Measurements from ENCODE around the gene STX10. TPM values are rescaled to one million over a fixed set of nuclear protein-coding genes. Genes with fewer than 3 reads are reported as not detected.
"Not testable (repeated sequence)": the region's sequence is repeated elsewhere in the genome, so short reads cannot be mapped to it uniquely, and the experiment has no call there.

Gene STX10
- 10 to 100 TPM; 23.4 to 57.5 (median 34.1) TPM for total RNA-seq

- peak; percentile 19 to 52 (median 47) for ATAC-seq (replicated peaks in 6 of 8)
- peaks cover 0 to 3% of the 10 kb centered on the region in 2 donors for H3K4me1 ChIP-seq (replicated peaks in 1 of 2)
- in situ Hi-C loops (cut with MboI; ENCODE audit: low pct_unique_long_range_greater_than_20kb in 2 of 9, low sequenced_read_pairs in 9 of 9, unreplicated experiment in 9 of 9) = no loop called here
- H3K27ac ChIP-seq = peak within 1 kb of the TSS; percentile 76 to 80
- peak within 1 kb of the TSS; percentile 55 to 89 (median 82) for H3K4me3 ChIP-seq
- WGBS, 10 experiments = 0% methylated on average over 3 to 9 of the region's 51 CpGs; no CpG with 5 or more reads in 7 of the 10 experiments
Measured at GRCh38 chr19:13150187-13150930, at the start of gene STX10, which contains the start of gene IER2. Gene STX10 (minus strand): TSS chr19:13150375. CDS start chr19:13150173, 202 bp downstream. Gene IER2 (plus strand): TSS chr19:13150411. CDS start chr19:13153187, 2,776 bp downstream.

- no peak for ATAC-seq (replicated peaks in 6 of 8)
- 95% methylated on average over 4 of the region's 18 CpGs; no CpG with 5 or more reads in 9 of the 10 experiments for WGBS, 10 experiments
- H3K27ac ChIP-seq = no peak overlapping the region
- no peaks in the 10 kb centered on the region for H3K4me1 ChIP-seq (replicated peaks in 1 of 2)
- in situ Hi-C loops (cut with MboI; ENCODE audit: low pct_unique_long_range_greater_than_20kb in 2 of 9, low sequenced_read_pairs in 9 of 9, unreplicated experiment in 9 of 9) = loop anchor here in 1 of 9 experiments (10.0 kb wide), 1 partner anchor 56 kb away; no protein-coding TSS in a partner anchor
- no peak overlapping the region for H3K4me3 ChIP-seq
Measured at GRCh38 chr19:13198634-13199033, 48.5 kb upstream of the STX10 start.

- ATAC-seq (replicated peaks in 6 of 8) = no peak
- no peaks in the 10 kb centered on the region for H3K4me1 ChIP-seq (replicated peaks in 1 of 2)
- in situ Hi-C loops (cut with MboI; ENCODE audit: low pct_unique_long_range_greater_than_20kb in 2 of 9, low sequenced_read_pairs in 9 of 9, unreplicated experiment in 9 of 9) = loop anchor here in 1 of 9 experiments (10.0 kb wide), 1 partner anchor 59 kb away; no protein-coding TSS in a partner anchor
- H3K4me3 ChIP-seq = no peak overlapping the region
- WGBS, 10 experiments = 47 to 80% (median 64%) methylated on average over 2 to 8 of the region's 11 CpGs; no CpG with 5 or more reads in 2 of the 10 experiments
- no peak overlapping the region for H3K27ac ChIP-seq
Measured at GRCh38 chr19:13195678-13196077, 45.5 kb upstream of the STX10 start.

- Histone ChIP-seq H3K4me1 (replicated peaks in 1 of 2) (no peaks in the 10 kb centered on the region), H3K4me3 (no peak overlapping the region), H3K27ac (no peak overlapping the region)
- ATAC-seq (replicated peaks in 6 of 8) = peak in 1 of 8 experiments; percentile 23
- 49 to 100% (median 87%) methylated on average over 1 to 9 of the region's 19 CpGs; no CpG with 5 or more reads in 1 of the 10 experiments for WGBS, 10 experiments
- in situ Hi-C loops (cut with MboI; ENCODE audit: low pct_unique_long_range_greater_than_20kb in 2 of 9, low sequenced_read_pairs in 9 of 9, unreplicated experiment in 9 of 9) = loop anchor here in 1 of 9 experiments (10.0 kb wide), 1 partner anchor 64 kb away; no protein-coding TSS in a partner anchor
Measured at GRCh38 chr19:13190781-13191540, 40.8 kb upstream of the STX10 start.

GRCh38 chr19:13189600-13189999 is 39.4 kb upstream of the STX10 start:
- Histone ChIP-seq H3K4me3 (no peak overlapping the region), H3K4me1 (replicated peaks in 1 of 2) (no peaks in the 10 kb centered on the region), H3K27ac (no peak overlapping the region)
- WGBS, 10 experiments = 40 to 90% (median 83%) methylated on average over 1 to 4 of the region's 4 CpGs; no CpG with 5 or more reads in 5 of the 10 experiments
- in situ Hi-C loops (cut with MboI; ENCODE audit: low pct_unique_long_range_greater_than_20kb in 2 of 9, low sequenced_read_pairs in 9 of 9, unreplicated experiment in 9 of 9) = no loop called here
- ATAC-seq (replicated peaks in 6 of 8) = no peak

GRCh38 chr19:13187419-13187818 is 37.2 kb upstream of the STX10 start:
- Histone ChIP-seq H3K27ac (no peak overlapping the region), H3K4me3 (no peak overlapping the region), H3K4me1 (replicated peaks in 1 of 2) (no peaks in the 10 kb centered on the region)
- in situ Hi-C loops (cut with MboI; ENCODE audit: low pct_unique_long_range_greater_than_20kb in 2 of 9, low sequenced_read_pairs in 9 of 9, unreplicated experiment in 9 of 9) = no loop called here
- no peak for ATAC-seq (replicated peaks in 6 of 8)
- 80 to 100% (median 95%) methylated on average over 2 to 4 of the region's 4 CpGs; no CpG with 5 or more reads in 4 of the 10 experiments for WGBS, 10 experiments

- ATAC-seq (replicated peaks in 6 of 8); H3K27ac ChIP-seq; H3K4me1 ChIP-seq (replicated peaks in 1 of 2); H3K4me3 ChIP-seq; in situ Hi-C loops (cut with MboI; ENCODE audit: low pct_unique_long_range_greater_than_20kb in 2 of 9, low sequenced_read_pairs in 9 of 9, unreplicated experiment in 9 of 9): not testable (repeated sequence)
- WGBS, 10 experiments = no CpG with 5 or more reads among the region's 38 CpGs
Measured at GRCh38 chr19:13186688-13187087, 36.5 kb upstream of the STX10 start.

- ATAC-seq (replicated peaks in 6 of 8) = peak in 4 of 8 experiments; percentile 18 to 69 (median 42)
- H3K4me1 ChIP-seq (replicated peaks in 1 of 2); H3K27ac ChIP-seq; H3K4me3 ChIP-seq; in situ Hi-C loops (cut with MboI; ENCODE audit: low pct_unique_long_range_greater_than_20kb in 2 of 9, low sequenced_read_pairs in 9 of 9, unreplicated experiment in 9 of 9): not testable (repeated sequence)
- 75 to 100% (median 87%) methylated on average over 2 to 13 of the region's 22 CpGs; no CpG with 5 or more reads in 1 of the 10 experiments for WGBS, 10 experiments
Measured at GRCh38 chr19:13185763-13186657, 35.8 kb upstream of the STX10 start.

- H3K27ac ChIP-seq; in situ Hi-C loops (cut with MboI; ENCODE audit: low pct_unique_long_range_greater_than_20kb in 2 of 9, low sequenced_read_pairs in 9 of 9, unreplicated experiment in 9 of 9); H3K4me3 ChIP-seq; ATAC-seq (replicated peaks in 6 of 8); H3K4me1 ChIP-seq (replicated peaks in 1 of 2): not testable (repeated sequence)
- 70 to 100% (median 96%) methylated on average over 2 to 15 of the region's 23 CpGs; no CpG with 5 or more reads in 4 of the 10 experiments for WGBS, 10 experiments
Measured at GRCh38 chr19:13184926-13185325, 34.8 kb upstream of the STX10 start.

- in situ Hi-C loops (cut with MboI; ENCODE audit: low pct_unique_long_range_greater_than_20kb in 2 of 9, low sequenced_read_pairs in 9 of 9, unreplicated experiment in 9 of 9) = no loop called here
- Histone ChIP-seq H3K4me3 (no peak overlapping the region), H3K27ac (peak overlapping the region in 1 of 2 donors; percentile 13), H3K4me1 (replicated peaks in 1 of 2) (peaks cover 7 to 8% of the 10 kb centered on the region in 2 donors)
- WGBS, 10 experiments = 0 to 67% (median 42%) methylated on average over 1 to 9 of the region's 16 CpGs; no CpG with 5 or more reads in 4 of the 10 experiments
- ATAC-seq (replicated peaks in 6 of 8) = peak; percentile 57 to 90 (median 68)
Measured at GRCh38 chr19:13181747-13182388, 31.7 kb upstream of the STX10 start.

GRCh38 chr19:13178291-13178690 is 28.1 kb upstream of the STX10 start:
- in situ Hi-C loops (cut with MboI; ENCODE audit: low pct_unique_long_range_greater_than_20kb in 2 of 9, low sequenced_read_pairs in 9 of 9, unreplicated experiment in 9 of 9); H3K27ac ChIP-seq; ATAC-seq (replicated peaks in 6 of 8); H3K4me1 ChIP-seq (replicated peaks in 1 of 2); H3K4me3 ChIP-seq: not testable (repeated sequence)
- WGBS, 10 experiments = 71 to 97% (median 93%) methylated on average over 4 to 9 of the region's 10 CpGs; no CpG with 5 or more reads in 1 of the 10 experiments

GRCh38 chr19:13177584-13177983 is 27.4 kb upstream of the STX10 start:
- H3K4me1 ChIP-seq (replicated peaks in 1 of 2); in situ Hi-C loops (cut with MboI; ENCODE audit: low pct_unique_long_range_greater_than_20kb in 2 of 9, low sequenced_read_pairs in 9 of 9, unreplicated experiment in 9 of 9): not testable (repeated sequence)

More at GRCh38 chr19:13177584-13177983, 27.4 kb upstream of the STX10 start:
- 60 to 100% (median 93%) methylated on average over 1 to 5 of the region's 5 CpGs; no CpG with 5 or more reads in 2 of the 10 experiments for WGBS, 10 experiments
- not testable (repeated sequence) for H3K4me3 ChIP-seq; ATAC-seq (replicated peaks in 6 of 8); H3K27ac ChIP-seq
